Measurements from ENCODE around the gene SLC18B1. TPM values are rescaled to one million over a fixed set of nuclear protein-coding genes. Genes with fewer than 3 reads are reported as not detected.

The SLC18B1 gene
- total and polyA plus RNA-seq, 8 donors = 10.8 to 26.6 (median 23.3) TPM

GRCh38 chr6:132749111-132749510 is 49.3 kb downstream of the SLC18B1 start:
- intact Hi-C loops (cut with DNase I) = no loop called here
- DNase-seq (no peak), ATAC-seq (peak; percentile 44)
- no peaks in the 10 kb centered on the region for H3K9me3 ChIP-seq
- peak overlapping the region; percentile 35 to 82 for H3K27ac ChIP-seq
- peaks cover 0 to 55% of the 10 kb centered on the region in 2 donors for H3K4me1 ChIP-seq
- H3K36me3 ChIP-seq = peaks cover 0 to 11% of the 10 kb centered on the region in 2 donors
- no peaks in the 10 kb centered on the region for H3K27me3 ChIP-seq
- H3K4me3 ChIP-seq = no peak overlapping the region
- no peak for TF ChIP-seq CTCF (IDR thresholded peaks at IDR 0.05)

- intact Hi-C loops (cut with DNase I) = no loop called here
- TF ChIP-seq CTCF (IDR thresholded peaks at IDR 0.05) = no peak
- Histone ChIP-seq H3K36me3 (peaks cover 0 to 15% of the 10 kb centered on the region in 2 donors), H3K27me3 (no peaks in the 10 kb centered on the region), H3K9me3 (no peaks in the 10 kb centered on the region), H3K27ac (peak overlapping the region in 1 of 2 donors; percentile 82), H3K4me3 (no peak overlapping the region), H3K4me1 (peaks cover 0 to 54% of the 10 kb centered on the region in 2 donors)
- ATAC-seq (no peak), DNase-seq (no peak)
Measured at GRCh38 chr6:132748446-132748845, 50.0 kb downstream of the SLC18B1 start.

- intact Hi-C loops (cut with DNase I) = no loop called here
- ATAC-seq (no peak), DNase-seq (no peak)
- no peaks in the 10 kb centered on the region for H3K27me3 ChIP-seq
- H3K4me3 ChIP-seq = no peak overlapping the region
- no peak for TF ChIP-seq CTCF (IDR thresholded peaks at IDR 0.05)
- H3K4me1 ChIP-seq = peaks cover 0 to 50% of the 10 kb centered on the region in 2 donors
- H3K9me3 ChIP-seq = no peaks in the 10 kb centered on the region
- peaks cover 0 to 5% of the 10 kb centered on the region in 2 donors for H3K36me3 ChIP-seq
- H3K27ac ChIP-seq = peak overlapping the region in 1 of 2 donors; percentile 78
Measured at GRCh38 chr6:132746048-132746447, 52.4 kb downstream of the SLC18B1 start.

GRCh38 chr6:132742495-132742894 is 55.9 kb downstream of the SLC18B1 start:
- H3K27me3 ChIP-seq = no peaks in the 10 kb centered on the region
- no peak overlapping the region for H3K4me3 ChIP-seq
- no peaks in the 10 kb centered on the region for H3K9me3 ChIP-seq
- H3K4me1 ChIP-seq = peaks cover 0 to 30% of the 10 kb centered on the region in 2 donors
- peaks cover 0 to 5% of the 10 kb centered on the region in 2 donors for H3K36me3 ChIP-seq
- intact Hi-C loops (cut with DNase I) = no loop called here
- peak overlapping the region; percentile 51 to 69 for H3K27ac ChIP-seq
- ATAC-seq = peak; percentile 61
- DNase-seq = peak in 1 of 4 donors; percentile 36
- TF ChIP-seq CTCF (IDR thresholded peaks at IDR 0.05) = no peak

- H3K4me1 ChIP-seq = peaks cover 0 to 31% of the 10 kb centered on the region in 2 donors
- H3K9me3 ChIP-seq = no peaks in the 10 kb centered on the region
- no peak overlapping the region for H3K4me3 ChIP-seq
- no peak for ATAC-seq
- intact Hi-C loops (cut with DNase I) = no loop called here
- peaks cover 0 to 5% of the 10 kb centered on the region in 2 donors for H3K36me3 ChIP-seq
- peak overlapping the region in 1 of 2 donors; percentile 51 for H3K27ac ChIP-seq
- no peaks in the 10 kb centered on the region for H3K27me3 ChIP-seq
- TF ChIP-seq CTCF (IDR thresholded peaks at IDR 0.05) = no peak
- no peak for DNase-seq
Measured at GRCh38 chr6:132741281-132741680, 57.2 kb downstream of the SLC18B1 start.
